Measurements from ENCODE around the gene SYNE3. TPM values are rescaled to one million over a fixed set of nuclear protein-coding genes. Genes with fewer than 3 reads are reported as not detected.

The SYNE3 gene
- total RNA-seq, 1 donor from 2014 or later, result 105 TPM

GRCh38 chr14:95533391-95533821 is 17.0 kb upstream of the SYNE3 start:
- H3K36me3 Mint-ChIP-seq (ENCODE audit: unreplicated experiment), result peaks cover 6% of the 10 kb centered on the region
- H3K9me3 Mint-ChIP-seq (ENCODE audit: unreplicated experiment), result no peaks in the 10 kb centered on the region
- H3K4me3 Mint-ChIP-seq (ENCODE audit: unreplicated experiment), result peak overlapping the region; percentile 89
- peaks cover 76% of the 10 kb centered on the region for H3K4me1 Mint-ChIP-seq (ENCODE audit: unreplicated experiment)
- H3K27me3 Mint-ChIP-seq (ENCODE audit: unreplicated experiment), result no peaks in the 10 kb centered on the region
- TF ChIP-seq, protein P1, sequence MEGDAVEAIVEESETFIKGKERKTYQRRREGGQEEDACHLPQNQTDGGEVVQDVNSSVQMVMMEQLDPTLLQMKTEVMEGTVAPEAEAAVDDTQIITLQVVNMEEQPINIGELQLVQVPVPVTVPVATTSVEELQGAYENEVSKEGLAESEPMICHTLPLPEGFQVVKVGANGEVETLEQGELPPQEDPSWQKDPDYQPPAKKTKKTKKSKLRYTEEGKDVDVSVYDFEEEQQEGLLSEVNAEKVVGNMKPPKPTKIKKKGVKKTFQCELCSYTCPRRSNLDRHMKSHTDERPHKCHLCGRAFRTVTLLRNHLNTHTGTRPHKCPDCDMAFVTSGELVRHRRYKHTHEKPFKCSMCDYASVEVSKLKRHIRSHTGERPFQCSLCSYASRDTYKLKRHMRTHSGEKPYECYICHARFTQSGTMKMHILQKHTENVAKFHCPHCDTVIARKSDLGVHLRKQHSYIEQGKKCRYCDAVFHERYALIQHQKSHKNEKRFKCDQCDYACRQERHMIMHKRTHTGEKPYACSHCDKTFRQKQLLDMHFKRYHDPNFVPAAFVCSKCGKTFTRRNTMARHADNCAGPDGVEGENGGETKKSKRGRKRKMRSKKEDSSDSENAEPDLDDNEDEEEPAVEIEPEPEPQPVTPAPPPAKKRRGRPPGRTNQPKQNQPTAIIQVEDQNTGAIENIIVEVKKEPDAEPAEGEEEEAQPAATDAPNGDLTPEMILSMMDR (IDR thresholded peaks at IDR 0.05), result no peak
- H3K27ac Mint-ChIP-seq (ENCODE audit: unreplicated experiment), result peak overlapping the region; percentile 93
- DNase-seq (ENCODE audit: extremely low spot score, unreplicated experiment), result no peak

DNA sequence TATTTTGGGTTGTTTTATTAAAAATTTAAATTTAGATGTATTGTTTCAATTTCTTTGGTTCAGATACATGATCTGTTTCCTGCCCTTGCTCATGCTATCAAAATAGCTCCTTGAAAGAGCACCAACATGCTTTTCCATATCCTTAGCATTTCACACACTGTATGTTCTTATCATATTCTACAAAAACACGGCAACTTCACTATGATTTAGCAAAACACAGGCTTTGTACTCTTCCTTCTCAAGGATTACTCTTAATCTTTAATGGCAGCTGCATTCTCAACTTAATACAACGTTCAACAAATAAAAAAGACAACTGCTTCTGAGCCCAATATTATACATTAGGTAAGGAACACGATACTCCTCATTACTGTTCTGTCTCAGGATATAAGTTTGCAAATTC is 15.5 kb upstream of the SYNE3 start:
- no peak for DNase-seq (ENCODE audit: extremely low spot score, unreplicated experiment)
- Mint-ChIP-seq H3K27me3 (ENCODE audit: unreplicated experiment) (no peaks in the 10 kb centered on the region), H3K9me3 (ENCODE audit: unreplicated experiment) (no peaks in the 10 kb centered on the region), H3K4me3 (ENCODE audit: unreplicated experiment) (peak overlapping the region; percentile 89), H3K27ac (ENCODE audit: unreplicated experiment) (peak overlapping the region; percentile 93), H3K4me1 (ENCODE audit: unreplicated experiment) (peaks cover 72% of the 10 kb centered on the region), H3K36me3 (ENCODE audit: unreplicated experiment) (peaks cover 6% of the 10 kb centered on the region)
- TF ChIP-seq, protein P1 (IDR thresholded peaks at IDR 0.05), result no peak

DNA sequence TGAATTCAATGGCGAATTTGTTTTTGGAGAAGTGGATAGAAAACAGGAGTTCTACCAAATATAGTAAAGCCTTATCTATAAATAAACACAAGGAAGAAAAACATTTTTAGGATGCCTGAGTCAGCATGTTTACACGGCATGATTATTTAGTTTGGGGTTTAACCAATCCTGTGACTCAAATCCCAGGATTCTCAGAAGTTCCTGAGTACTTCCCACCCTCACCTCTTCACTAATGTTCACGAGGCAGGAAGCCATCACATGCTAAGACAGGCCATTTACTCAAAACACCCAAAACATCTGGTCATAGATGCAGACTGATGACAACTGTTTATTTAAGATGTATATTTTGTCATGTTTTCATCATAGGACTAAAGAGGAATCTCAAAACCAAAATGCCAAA is 15.0 kb upstream of the SYNE3 start:
- DNase-seq (ENCODE audit: extremely low spot score, unreplicated experiment), result no peak
- Mint-ChIP-seq H3K27ac (ENCODE audit: unreplicated experiment) (peak overlapping the region; percentile 93), H3K9me3 (ENCODE audit: unreplicated experiment) (no peaks in the 10 kb centered on the region), H3K27me3 (ENCODE audit: unreplicated experiment) (no peaks in the 10 kb centered on the region), H3K4me1 (ENCODE audit: unreplicated experiment) (peaks cover 72% of the 10 kb centered on the region), H3K36me3 (ENCODE audit: unreplicated experiment) (peaks cover 6% of the 10 kb centered on the region), H3K4me3 (ENCODE audit: unreplicated experiment) (peak overlapping the region; percentile 45)
- TF ChIP-seq, protein P1 (IDR thresholded peaks at IDR 0.05), result no peak

DNA sequence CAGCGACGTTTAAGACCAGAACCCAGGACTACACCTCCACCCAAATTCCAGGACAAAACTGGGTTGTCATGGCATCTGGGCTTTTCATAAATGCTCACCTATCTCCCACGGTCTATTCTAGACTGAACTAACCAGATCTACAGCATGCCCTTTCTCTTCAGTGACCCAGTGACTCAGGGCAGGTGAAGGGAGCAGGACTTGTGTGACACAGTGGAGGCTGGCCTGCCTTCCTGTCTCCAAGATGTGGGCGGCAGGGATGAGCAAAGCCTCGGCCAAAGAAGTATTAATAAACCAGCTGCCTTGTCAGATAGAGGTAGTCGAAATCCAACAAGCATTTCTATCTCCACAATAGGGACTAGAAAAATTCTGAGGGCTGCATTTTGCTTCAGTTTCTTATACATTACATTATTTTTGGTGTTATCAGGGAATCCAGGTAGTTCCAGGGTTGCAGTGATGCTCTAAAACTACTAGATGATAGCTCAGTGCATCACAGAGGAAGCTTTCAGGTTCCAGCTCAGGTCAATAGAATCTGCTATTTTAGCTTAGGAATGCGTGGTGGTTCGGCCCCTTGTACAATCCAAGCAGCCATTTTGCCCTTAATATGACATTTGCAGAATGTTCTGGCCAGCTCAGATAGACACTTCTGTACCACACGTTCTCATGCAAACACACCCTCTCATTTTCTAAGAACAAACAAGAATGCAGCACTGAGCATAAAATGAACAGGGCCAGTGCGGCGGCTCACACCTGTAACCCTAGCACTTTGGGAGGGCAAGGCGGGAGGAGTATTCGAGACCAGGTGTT is 14.2 kb upstream of the SYNE3 start:
- Mint-ChIP-seq H3K4me3 (ENCODE audit: unreplicated experiment) (peak overlapping the region; percentile 32), H3K36me3 (ENCODE audit: unreplicated experiment) (peaks cover 6% of the 10 kb centered on the region), H3K9me3 (ENCODE audit: unreplicated experiment) (no peaks in the 10 kb centered on the region), H3K27ac (ENCODE audit: unreplicated experiment) (peak overlapping the region; percentile 93), H3K4me1 (ENCODE audit: unreplicated experiment) (peaks cover 72% of the 10 kb centered on the region), H3K27me3 (ENCODE audit: unreplicated experiment) (no peaks in the 10 kb centered on the region)
- TF ChIP-seq, protein P1 (IDR thresholded peaks at IDR 0.05), result no peak
- DNase-seq (ENCODE audit: extremely low spot score, unreplicated experiment), result no peak

DNA sequence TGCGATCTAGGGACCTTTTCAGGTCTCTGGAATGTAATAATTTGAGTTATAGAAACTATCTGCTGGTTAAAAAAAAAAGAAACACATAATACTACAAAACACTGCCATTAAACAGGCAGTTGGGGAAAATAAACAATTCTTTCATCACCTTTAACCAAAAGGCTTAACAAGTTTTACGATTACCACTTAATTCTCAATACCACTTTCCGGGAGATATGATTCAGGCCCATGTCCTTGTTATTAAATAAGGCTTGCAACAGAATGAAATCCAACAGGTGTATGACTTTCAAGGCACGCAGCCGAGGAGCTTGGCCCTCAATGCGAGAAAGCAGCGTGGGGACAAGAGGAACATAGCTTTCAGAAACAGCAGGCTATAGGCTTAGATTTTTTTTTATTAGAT is 12.8 kb upstream of the SYNE3 start:
- Mint-ChIP-seq H3K36me3 (ENCODE audit: unreplicated experiment) (peaks cover 6% of the 10 kb centered on the region), H3K27me3 (ENCODE audit: unreplicated experiment) (no peaks in the 10 kb centered on the region), H3K27ac (ENCODE audit: unreplicated experiment) (peak overlapping the region; percentile 57), H3K4me3 (ENCODE audit: unreplicated experiment) (no peak overlapping the region), H3K4me1 (ENCODE audit: unreplicated experiment) (peaks cover 82% of the 10 kb centered on the region), H3K9me3 (ENCODE audit: unreplicated experiment) (no peaks in the 10 kb centered on the region)
- DNase-seq (ENCODE audit: extremely low spot score, unreplicated experiment), result no peak
- TF ChIP-seq, protein P1 (IDR thresholded peaks at IDR 0.05), result no peak

All from osteocyte (in vitro differentiated cells).